ENCODE measurements around the gene SNRPA1.

Gene SNRPA1

DNA sequence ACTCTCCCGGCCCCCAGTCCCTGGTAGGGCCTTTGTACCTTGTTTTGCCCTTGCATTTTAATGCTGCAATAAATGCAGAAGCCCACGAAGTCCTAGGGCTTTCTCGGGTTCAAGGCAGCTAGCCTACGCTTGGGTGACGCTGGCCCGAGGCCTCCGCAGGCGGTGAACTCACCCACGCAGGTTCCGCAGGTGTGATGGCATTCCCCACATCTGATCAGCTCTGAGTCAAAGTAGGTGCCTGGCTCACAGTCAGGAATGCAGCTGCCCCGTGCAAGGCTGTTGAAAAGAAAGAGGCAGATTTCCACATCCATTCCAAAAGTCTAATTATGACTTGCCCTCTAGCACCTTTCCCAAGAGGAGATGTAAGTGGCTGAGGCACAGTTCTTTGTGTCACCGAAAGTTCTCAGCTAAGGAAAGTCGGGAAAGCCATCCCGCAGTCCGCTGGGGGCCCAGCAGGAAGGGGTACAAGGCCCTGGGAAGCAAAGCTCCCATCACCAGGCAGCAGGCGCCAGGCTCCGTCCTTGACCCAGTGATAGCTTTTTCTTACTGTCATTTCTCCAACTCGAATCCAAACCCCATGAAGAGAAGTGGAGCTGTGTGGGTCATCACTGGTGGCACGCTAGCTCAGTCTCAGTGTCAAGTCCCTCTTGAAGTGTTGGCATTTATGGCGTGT is 23.2 kb upstream of the SNRPA1 start:
- DNase-seq: no peak

DNA sequence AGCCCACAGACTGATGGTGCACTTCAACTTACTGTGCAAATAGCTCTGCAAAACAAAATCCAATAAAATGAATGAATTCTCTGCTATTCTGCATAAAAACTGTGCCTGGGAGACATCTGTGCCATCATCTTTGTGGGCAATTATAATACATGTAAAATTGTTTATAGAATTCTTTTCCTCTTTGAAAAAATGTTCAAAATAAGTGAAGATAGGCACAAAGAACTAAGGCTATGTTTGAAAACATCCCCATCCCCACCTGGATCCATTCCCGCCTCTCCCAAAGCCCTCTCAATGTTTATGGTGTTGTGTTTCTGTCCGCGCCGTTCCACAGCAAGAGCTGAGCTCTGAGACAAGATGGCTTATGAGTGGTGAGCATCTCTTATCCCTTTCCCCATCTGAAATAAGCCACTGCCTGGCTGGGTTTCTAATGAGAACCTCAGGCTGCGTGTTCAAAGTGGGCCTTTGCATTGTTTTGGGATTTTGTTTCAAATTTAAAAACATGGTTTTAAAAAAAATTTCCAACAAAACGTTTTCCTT is 22.4 kb upstream of the SNRPA1 start:
- no peak for DNase-seq

DNA sequence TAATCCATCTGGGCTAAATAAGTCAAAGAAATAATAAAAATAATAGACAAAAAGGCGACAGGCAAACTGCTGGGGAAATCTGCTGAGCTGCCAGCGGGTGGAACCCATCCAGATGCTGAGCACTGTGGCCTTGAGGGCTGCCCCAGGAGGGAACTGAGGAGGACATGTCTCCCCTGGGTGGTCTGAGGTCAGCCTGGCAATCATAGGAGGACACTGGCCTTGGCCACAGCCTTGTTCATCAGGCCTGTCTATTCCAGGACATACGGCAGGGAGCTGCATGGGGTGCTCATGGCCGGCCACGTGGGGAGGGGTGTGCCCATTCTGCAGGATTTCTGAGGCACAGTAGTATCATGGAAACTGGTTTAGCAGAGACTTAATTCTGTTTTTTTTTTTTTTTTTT is 21.5 kb upstream of the SNRPA1 start:
- no peak for DNase-seq

DNA sequence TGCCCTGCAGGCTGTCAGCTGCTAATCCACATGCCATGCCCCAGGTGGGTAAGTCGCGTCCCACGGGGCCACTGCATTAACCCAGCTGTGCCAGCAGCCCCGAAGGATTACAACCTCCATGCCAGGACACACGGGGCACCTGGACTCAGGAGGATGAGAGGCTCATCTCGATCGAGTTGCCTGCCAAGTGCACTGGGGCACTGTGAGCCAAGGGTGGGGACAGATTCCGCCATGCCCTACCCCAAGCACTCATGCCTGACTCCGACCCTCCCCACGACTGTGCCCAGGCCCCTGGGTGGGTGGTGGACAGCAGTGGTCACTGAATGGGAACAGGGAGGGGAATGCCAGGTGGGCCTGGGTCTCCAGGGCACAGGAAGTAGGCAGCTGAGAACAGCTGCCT is 20.7 kb upstream of the SNRPA1 start:
- DNase-seq: no peak

DNA sequence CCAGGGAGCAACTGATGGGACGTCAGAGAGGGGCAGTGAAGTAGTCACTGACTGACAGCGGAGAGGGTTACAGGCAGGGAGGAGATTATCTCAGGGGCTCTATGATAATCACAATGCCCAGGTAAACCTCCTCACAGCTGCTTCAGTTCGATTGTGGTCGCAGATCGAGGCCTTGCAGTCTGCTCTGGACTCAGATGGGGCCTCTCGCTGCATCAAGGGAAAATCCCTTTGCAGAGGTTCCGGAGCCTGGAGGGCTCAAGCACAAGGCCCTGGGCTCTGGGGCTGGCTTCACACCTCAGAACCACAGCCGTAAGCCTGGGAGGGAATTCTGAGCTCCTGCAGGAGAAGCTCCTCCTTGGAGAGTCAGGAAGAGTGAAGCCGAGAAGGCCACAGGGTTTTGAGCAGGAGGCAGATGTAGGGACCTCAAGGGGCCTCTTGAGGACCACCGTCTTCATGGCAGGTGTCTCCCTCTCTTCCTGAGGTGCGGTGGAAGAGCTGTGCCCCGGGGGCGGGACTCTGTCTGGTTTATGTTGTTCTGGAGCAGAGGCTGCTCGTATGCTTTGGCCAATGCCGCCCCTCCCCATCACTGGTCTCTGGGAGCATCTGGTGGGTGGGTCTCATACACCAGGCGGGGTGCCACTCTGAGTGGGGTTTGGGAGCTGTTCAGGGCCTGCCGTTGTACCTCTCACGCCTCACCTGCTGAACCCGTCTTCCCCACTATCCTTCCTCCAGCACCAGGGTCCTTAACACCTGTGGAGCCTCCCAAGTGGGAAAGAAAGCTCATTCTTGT is 19.5 kb upstream of the SNRPA1 start:
- DNase-seq: no peak

DNA sequence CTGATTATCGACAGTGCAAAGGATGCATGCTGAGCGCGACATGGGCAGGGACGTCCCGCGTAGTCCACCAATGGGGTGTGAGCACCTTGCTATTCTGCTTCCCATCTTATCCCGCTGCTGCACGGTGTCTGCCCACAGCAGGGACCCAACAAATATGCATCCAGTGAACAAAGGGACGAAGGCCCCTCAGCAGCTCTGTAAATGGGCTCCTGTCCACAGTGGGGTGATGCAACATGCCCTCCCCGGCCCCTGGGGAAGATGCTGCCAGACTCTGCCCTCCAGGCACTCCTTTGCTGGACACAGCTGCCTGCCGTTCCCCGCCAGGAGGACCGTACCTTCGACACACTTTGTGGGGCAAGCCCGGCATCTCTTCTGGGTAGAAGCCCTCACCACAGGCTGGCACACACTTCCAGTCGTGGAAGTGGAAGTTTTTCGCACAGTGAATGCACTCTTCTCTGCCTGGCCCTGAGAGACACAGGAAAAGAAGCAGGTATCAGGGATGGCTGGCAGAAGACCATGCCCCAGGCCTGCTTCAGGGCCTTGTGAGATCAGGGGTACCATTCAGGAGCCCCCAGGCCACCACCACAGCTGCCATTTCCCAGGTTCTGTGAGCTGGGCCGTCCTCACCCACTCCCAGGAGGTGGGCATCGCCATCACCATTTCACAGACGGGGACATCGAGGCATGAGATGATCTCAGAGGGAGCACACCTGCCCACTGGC is 18.2 kb upstream of the SNRPA1 start:
- no peak for DNase-seq

DNA sequence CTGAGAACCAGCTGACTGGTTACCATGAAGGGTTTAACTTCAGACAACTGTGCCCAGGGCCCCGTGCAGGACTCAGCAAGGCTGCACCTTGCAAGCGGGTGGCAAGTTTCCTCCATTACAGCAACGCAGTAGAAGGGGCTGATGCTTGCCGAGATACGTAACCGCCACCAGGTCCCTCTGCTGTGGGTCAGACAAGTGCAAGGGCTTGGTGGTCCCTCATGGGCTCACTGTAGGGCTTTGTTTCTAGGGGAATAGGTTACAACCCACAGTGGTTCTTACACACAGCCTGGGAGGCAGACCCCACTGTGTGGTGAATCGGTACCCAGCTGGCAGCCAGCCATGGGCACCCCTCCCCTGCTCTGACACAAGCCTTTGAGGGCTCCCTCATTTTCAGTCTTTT is 15.5 kb upstream of the SNRPA1 start:
- DNase-seq: no peak

DNA sequence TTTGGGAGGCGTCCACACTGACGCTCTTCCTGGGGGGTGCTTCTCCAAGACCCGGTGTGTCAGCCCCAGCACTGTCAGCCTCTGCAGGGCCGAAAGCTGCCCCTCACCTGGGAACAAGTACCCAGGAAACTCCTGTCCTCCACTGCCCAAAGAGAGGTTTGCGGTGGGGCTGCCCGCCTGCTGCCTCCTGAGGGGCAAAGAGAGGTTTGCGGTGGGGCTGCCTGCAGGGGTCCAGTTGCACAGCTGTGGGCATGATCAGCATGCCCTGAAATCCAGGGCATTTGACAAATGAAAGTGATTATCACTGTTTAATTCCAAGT is 15.1 kb upstream of the SNRPA1 start:
- DNase-seq: no peak

DNA sequence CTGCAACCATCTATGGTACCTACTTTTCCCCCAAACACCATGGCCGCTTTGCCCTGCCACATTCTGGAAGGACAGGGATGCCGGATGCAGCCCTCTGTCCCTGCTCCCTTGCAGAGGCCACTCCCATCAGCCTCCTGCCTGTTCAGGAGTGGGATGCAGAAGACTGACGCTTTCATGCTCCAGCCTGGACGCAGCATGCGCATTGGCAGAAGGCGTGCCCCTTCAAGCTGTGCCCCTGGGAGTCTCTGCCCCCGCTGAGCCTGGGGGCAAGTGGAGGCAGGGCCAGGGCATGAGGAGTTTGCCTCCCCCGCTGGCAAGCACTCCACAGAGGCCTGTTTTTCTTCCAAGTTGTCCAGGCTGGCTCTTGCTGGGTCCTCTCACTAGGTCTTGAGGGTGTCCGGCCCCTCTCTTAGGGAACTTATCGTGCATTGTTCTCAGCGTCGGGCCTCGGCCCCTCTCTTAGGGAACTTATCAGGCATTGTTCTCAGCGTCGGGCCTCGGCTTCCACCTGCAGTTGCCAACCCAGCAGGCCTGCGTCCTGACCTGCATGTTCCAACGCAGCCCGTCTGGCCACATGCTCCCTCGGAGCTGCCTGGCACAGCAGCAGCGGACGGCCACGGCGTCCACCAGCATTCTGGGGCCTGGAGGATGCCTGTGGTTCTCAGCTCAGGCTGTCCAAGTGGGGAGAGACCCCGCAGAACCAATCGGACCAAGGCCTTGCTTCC is 14.6 kb upstream of the SNRPA1 start:
- no peak for DNase-seq

DNA sequence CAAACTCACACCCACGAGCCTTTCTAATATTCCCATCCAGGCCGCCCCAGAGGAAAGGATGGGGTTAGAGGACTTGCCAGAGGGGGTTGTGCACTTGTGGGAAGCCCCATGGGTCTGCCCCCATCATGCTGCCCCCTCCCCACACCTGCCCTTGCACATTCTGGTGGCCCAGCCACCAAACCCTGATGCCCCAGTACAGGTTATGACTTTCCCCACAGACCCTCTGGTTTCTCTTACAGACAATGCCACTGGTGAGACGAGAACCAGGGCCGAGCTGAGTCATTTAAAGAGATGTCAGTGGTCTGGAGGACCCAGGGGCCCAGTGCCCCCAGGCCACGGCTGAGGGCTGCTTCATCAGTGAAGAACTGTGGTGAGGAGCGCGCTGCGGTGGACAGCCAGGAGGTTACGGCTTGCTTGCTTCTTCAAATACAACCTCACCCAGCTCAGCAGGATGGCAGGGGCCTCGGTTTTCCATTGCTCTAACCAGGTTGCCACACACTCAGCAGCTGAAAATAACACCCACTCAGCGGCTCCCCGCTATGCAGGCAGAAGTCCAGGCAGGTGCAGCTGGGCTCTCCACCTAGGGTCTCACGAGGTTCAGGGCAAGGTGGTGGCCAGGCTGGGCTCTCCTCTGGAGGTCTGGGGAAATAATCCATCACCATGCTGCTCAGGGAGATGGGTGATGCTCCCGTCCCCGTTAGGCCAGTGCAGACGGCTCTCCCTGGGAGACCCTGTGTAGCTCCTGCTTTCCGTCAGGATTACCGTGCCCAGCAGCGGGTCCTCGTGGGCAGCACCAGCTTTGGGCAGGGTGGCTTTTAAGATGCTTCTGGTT is 13.8 kb upstream of the SNRPA1 start:
- no peak for DNase-seq

DNA sequence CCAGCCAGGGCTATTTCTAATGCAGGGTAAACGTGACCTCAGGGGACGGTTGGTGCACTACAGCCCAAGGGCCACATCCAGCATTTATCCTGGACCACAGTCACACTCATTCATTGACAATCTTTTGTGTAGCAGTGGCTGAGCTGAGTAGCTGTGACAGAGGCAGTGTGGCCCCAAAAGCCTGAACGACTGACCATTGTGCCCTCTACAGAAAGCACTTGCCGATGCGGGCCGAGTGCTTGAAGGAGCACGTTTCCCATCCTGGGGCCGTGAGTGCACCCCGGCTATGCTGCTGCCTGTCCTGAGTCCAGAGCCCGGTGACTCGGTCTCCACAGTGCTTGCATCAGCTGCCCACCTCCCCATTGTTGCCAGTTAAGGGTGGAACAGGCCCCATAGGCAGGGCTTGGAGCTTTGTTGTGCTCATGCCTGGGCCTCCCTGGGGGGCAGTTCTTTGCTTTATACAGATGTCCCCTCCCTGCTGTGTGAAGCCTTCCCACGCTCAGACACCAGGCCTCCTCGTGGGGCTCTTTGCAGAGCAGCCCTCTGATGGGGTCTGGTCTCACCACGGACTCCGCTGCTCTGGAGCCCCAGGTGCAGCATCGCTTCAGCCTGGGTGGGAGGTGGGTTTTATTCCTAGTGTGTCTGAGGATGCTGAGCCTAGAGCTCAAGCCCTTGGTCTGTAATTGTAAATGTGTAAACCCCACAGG is 13.0 kb upstream of the SNRPA1 start:
- no peak for DNase-seq

DNA sequence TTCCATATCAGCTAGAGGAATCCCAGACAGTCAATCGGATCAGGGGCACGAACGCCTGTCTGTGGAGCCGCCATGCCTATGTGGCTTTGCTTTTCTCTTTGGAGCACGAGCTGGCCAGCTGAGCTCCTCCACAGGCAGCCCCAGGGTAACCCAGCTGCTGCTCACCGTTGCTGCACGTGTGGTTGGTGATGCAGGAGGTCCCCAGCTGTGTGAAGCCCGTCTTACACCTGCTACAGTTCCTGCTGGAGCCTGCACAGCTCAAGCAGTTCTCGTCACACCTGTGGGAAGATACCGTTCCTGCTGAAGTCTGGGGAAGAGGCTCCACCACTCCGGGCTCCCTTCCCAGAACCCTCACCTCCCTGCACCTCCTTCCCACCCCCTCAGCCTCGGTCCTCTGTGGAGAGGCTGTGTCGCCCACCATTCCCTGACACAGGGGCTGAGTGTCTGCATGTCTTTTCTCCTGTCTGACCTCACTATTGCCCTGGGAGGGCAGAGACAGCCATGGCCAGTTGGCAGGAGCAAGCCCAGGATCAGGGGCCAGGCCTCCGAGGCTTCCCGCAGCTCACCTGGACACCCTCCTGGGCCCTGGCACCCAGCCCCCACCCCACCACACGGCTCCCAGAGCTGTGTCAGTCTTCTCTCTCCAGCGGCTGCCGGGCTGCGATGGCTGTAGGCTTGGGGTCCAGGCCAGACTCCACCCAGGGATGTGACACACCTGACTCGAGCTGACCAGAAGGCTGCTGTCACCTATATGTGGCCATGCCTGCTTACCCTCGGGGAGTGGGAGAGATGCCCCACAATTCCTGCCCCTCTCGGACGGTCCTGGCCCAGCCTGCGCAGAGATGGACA is 12.2 kb upstream of the SNRPA1 start:
- no peak for DNase-seq

DNA sequence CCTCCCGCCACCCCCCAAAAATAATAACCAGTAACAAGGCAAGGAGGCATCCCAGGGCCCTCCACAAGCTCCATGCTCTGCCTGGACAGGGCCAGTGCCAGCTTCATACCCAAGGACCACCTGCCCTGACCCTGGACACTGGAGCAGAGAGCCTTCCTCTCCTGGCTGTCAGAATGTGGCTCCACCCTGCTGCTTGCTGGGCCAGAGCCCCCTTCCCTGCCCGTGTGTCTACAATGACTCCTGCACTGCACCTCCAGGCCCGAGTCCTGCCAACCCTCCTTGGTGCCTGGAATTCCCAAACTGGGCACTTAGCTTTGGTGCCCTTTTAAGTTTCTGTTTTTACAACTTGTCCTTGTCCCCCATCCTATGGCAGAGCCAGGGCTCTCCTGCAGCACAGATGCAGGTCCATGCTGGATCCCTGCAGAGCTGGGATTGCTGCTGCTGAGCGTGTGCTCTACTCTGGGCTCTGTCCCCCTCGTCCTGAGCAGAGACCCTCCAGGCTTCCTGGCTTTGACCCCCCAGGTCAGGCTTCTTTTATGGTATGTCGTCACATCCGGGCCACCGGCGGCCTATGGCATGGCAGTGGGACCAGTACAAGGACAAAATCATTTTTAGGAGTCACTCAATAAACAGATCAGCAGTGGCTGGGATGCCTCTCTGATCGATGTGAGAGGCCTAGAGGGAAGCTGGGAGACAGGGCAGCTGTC is 11.4 kb upstream of the SNRPA1 start:
- no peak for DNase-seq

DNA sequence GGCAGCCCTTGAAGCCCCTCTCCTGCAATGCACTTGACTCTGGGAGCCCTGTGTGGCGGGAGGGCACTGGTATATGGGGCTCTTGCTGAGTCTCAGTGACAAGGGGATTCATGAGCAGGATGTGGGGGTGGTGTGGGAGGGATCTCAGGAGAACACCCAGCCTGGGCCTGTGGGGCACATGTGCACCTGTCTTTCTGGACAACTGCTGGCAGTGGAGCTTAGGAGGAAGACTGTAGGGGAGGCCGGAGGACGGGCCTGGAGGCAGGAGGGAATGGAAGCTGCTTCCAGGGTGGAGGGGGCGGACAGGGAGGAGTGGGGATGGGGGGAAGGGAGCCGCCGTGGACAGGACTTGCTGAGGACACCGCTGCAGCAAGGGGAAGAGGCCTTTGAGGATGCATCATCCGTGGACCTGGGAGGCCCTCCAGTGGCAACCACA is 10.8 kb upstream of the SNRPA1 start:
- DNase-seq: no peak

DNA sequence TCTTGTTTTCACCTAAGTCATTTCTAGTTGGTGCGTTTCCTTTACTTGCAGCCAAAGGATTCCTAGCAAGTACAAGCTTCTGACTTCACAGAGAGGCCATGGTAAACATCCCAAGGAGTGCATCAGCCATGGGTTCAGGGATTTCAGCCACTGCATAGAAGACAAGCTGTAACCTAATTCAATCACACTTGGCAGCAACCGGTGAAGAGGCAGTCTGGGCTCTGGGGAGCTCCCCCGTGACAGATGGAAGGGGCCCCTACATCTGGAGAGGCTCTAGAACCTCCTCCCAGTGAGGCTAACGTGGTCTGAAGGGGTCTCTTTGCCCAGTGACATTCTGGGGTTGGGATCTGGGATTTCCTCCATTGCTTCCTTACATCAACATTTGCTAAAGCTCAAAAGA is 8.4 kb upstream of the SNRPA1 start:
- DNase-seq: no peak

DNA sequence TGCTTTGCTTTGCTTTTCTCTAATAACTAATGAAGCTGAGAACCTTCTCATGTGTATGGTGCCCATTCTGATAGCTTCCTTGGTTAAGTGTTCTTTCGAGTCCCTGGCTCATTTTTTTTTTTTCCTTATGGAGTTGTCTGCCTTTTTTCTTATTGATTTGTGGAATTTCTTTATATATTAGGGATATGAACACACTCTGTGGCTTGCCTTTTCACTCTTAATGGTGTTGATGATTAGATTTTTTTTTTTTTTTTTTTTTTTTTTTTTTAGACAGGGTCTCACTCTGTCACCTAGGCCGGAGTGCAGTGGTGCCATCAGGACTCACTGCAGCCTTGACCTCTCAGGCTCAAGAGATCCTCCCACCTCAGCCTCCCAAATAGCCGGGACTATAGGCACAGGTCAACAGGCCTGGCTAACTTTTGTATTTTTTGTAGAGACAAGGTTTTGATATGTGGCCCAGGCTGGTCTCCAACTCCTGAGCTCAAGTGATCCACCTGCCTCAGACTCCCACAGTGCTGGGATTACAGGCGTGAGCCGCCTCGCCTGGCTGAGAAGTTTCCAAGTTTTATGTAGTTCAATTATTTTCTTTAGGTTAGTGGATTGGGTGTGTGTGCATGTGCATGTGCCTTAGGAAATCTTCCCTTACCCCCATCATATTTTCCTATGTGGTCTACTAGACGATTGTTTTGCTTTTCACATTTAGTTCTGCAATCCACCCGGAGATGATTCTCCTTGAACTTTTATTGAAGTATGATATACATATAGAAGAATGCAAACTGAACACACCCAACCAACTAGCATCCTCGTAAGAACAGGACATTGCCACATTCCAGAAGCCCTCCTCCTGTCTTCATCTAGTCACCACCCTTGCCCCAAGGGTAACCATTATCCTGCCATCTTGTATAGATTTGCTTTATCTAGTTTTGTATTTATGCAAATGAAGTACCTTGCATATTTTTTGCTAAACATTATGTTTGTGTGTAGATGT is 1.7 kb upstream of the SNRPA1 start:
- DNase-seq: no peak

DNA sequence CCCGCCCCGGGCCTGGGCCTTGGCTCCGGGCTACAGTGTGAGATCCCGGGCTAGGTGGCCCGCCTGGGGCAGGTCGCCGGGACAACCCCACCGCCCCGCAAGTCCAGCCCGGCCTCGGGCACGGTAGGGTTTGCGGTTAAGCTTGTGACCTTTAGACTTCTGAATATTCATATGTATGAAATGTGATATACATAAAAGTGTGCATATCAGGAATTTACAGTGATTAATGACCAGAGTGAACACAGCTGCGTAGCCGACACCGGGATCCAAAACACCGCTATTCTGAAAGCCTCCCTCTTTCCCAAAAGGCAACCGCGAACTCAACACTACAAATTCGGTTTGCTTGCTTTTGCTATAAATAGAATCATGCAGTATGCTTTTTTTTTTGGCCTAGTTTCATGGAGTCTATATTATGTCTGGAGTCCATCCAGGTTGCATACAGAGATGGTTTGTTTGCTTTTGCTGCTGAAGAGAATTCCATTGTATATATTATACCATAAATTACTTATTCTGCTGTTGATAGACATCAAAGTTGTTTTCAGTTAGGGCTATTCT is 636 bp upstream of the SNRPA1 start:
- DNase-seq: no peak

DNA sequence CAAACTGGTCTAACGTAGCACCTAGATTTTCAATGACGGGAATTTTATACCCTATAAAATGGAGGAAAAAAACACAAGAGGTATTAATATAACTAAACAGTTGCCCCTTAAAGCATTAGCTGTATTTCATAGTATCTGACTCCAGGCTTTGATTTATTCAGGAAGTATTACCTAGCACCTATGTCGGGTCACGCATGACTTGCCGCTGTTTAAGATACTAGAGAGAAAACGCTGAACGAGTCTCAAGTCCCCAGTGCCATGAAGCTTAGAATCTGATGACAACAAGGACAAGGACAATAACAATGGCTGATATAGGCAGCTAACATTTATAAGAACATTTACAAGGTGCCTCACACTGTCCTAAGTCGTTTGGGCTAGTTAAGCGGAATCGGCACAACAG is 1.9 kb downstream of the SNRPA1 start:
- no peak for DNase-seq
